Ammon's horn (tissue), 1 donor: ENCODE results near the gene PTBP2.

Source experiments
- DNase-seq: peaks from one replicate; pipeline ENCODE4 v3.0.0-alpha.2; 2016; ENCODE audit warnings: low spot score

Gene PTBP2, protein sequence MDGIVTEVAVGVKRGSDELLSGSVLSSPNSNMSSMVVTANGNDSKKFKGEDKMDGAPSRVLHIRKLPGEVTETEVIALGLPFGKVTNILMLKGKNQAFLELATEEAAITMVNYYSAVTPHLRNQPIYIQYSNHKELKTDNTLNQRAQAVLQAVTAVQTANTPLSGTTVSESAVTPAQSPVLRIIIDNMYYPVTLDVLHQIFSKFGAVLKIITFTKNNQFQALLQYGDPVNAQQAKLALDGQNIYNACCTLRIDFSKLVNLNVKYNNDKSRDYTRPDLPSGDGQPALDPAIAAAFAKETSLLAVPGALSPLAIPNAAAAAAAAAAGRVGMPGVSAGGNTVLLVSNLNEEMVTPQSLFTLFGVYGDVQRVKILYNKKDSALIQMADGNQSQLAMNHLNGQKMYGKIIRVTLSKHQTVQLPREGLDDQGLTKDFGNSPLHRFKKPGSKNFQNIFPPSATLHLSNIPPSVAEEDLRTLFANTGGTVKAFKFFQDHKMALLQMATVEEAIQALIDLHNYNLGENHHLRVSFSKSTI

DNA sequence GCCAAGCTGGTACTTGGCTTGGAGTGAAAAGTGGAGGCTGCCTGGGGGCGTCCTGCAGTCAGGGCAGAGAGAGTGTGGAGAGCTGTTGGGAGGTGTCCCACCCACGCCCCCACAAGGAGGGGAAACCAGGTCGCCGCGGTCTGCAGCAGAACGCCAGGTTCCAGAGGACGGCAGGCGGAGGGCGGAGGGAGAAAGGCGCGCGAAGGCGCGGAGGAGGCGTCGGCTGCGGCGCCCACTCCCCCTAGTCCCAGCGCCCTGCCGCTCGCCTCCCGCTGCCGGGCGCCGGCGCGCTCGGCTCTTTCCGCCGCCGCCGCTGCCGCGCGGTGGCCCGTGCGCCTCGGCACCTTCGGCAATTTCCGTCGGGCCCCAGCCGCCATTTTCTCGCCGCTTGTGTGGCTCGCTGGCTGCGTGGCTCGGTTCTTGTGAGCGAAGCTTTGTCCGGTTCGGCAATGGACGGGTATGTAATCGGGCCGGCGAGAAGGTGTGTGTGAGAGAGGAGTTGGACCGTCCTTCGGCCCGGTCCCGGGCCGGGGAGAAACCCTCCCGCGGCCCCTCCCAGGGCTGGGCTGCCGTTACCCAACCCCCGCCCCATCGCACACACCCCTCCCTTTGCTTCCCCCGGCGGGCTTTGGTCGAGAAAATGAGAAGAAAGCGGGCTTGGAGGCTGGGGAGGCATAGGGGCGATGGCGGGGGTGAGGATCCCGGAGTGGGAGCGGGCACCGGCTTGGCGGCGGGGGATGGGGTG, at the start of gene PTBP2:
TSS of gene PTBP2 (plus strand) at position 369 of the 745 bp plus-strand sequence. CDS start at position 450, 81 bp downstream.
- DNase-seq: peak; percentile 82

DNA sequence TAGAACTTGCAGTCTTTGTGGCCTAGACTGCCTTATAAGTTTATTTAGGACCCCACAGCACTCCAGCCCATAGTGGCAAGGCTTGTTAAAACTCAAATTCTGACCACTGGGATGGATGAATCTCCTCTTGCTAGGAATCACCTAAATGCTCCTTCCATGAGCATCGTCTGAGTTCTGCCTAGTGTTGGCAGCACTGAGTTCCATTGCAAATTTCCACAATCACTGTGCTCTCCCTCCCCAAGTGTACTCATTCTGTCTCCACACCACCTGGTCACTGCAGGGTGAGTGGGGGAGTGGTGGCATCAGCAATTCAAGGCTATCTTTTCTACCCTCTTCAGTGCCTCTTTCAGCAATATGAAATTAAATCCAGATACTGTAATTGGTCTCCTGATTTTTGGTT, 46.7 kb upstream of the PTBP2 start:
- DNase-seq: no peak

DNA sequence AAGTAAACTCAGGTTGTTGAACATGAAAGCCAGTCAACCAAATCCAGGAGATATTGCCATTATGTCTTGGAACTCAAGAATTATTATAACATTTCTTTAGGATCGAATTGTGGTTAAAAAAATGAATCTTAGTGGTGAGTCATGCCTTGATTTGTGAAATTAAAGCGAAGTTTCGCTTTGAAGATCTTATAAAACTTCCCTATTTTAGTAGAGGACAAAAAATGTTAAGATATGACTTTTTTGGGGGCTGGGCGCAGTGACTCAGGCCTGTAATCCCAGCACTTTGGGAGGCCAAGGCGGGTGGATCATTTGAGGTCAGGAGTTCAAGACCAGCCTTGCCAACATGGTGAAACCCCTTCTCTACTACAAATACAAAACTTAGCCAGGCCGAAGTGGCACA, 39.5 kb upstream of the PTBP2 start:
- DNase-seq: no peak

DNA sequence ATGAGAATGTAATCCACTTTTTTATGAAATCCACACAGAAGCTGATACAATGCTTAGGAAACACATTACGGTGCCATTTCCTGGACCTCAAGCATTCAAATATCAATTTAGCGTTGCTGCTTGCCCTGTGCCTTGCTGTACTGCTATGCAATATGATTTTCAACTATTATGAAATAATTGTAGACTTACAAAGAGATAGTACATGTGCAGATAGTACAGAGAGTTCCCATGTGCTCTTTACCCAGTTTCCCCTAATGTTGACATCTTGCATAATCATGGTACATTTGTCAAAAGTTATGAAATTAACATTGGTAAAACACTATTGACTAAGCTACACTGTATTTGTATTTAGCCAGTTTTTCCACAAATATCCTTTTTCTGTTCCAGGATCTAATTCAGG, 37.7 kb upstream of the PTBP2 start:
- DNase-seq: no peak

DNA sequence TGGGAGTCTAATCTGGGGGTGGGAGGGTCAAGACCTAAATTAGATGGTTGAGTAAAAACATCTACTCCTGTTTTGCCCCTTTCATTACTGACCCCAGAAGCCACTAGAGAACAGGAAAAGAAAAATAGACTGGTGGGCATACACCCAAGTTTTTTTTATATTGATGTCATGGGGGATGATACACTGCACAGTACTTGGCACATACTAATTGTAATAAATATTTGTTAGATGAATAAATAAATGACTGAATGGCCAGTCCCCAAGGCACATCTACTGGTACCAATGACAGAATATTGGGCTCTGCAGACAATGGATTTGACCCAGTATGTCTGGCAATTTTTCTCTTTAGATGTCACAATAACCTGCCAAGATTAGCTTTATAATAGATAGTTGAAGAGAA, 36.8 kb upstream of the PTBP2 start:
- DNase-seq: no peak

DNA sequence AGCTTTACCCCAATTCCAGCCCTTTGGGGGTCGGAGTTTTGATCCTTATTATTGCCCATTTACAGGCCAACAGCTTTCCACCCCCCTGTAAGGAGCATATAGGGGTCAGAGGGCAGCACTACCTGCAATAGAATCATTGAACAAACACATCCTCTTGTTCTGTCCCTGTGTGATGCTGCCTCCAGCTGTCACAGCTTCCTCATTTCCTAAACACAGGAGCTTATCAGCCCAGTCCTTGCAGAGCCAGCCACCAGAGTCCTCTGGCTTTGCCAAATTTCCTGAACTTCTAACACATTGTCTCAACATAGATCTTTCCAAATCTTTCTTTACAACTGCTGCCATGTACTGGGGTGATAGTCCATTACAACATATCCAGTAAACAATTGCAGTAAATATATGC, 32.8 kb upstream of the PTBP2 start:
- DNase-seq: peak; percentile 32

DNA sequence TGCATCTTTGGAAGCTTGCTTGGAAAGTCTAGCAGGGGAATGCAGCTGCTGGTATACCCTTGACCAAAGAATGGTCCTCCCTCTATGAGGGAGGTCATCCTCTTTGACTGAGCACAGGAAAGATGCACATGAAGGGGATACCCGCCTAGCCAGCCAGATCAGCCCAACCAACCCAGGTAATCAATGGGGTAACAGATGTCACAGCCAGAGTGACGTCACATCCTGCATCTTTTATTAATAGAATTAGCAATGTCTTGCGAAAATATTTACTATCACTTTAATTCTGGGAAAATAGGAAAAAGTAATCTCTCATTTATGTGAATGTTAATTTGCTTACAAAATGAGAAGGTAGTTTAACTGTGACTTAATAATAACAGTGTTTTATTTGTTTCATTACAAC, 25.6 kb upstream of the PTBP2 start:
- no peak for DNase-seq

DNA sequence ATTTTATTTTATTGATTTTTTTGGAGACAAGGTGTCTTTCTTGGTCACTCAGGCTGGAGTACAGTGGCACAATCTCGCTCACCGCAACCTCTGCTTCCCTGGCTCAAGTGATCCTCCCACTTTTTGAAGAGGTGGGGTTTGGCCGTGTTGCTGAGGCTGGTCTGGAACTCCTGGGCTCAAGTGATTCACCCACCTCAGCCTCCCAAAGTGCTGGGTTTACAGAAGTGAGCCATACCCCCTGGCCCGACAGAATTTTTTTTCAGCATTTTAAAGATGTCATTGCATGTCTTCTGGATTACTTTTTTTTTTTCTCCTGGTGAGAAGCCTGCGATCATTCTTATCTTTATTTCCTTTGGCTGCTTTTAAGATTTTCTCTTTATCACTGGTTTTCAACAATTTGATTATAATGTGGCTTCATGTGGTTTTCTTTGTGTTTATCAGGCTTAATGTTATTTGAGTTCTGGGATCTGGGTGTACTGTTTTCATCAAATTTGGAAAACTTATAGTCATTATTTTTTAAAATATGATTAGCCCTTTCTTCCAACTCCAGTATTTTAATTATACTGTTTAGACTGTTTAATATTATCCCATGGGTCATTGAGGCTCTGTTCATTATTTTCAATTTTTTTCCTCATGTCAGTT, 23.1 kb upstream of the PTBP2 start:
- no peak for DNase-seq

DNA sequence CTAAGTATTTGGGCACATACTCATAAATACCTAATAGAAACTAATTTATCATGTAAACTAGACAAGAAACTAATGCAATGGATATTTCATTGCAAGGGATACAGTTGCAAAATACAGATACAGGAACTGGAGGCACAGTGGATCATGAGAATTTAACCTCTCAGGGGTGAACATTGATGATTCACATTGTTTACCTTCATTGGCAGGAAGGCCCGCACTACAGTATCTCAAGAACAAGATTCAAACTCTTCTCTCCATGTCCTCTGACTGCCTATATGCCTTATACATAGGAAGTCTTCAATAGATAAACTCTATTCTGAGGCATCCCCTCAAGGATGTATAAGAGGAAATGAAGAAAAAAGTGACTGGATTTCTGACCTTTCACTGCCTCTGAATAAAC, 18.4 kb upstream of the PTBP2 start:
- DNase-seq: no peak

DNA sequence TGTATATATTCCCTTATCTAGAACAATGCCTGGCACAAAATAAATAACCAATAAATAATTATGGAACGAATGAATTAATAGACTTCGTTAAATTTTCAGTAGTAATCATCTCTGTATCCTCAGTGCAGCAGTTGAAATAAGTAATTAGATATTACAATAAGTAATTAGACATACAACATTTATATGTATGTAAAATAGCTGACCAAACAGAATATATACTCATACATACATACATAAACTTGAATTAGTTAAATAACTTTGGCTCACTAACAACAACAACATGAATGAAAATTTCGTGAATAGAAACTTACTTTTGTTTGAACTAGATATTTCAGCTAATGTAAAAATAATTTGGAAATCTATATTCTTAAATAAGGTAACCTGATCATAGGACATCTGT, 14.6 kb upstream of the PTBP2 start:
- DNase-seq: no peak

DNA sequence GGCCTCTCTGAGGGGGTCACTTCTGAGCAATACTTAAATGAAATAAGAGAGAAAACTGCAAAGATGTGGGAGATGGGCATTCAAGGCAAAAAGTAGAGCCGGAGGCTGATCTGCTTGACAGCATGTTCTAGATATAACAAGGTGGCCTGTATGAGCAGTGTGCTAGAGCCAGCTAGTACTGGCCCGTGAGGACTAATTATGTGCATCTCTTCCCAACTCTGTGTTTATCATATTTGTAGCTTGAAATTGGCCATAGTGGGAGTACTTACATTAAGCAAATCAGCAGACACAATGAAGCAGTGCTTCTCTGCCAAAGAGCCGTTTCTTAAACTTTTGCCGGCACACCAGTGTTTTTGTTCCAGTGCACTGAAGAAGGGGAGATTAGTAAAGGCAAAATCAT, 13.1 kb upstream of the PTBP2 start:
- DNase-seq: no peak

DNA sequence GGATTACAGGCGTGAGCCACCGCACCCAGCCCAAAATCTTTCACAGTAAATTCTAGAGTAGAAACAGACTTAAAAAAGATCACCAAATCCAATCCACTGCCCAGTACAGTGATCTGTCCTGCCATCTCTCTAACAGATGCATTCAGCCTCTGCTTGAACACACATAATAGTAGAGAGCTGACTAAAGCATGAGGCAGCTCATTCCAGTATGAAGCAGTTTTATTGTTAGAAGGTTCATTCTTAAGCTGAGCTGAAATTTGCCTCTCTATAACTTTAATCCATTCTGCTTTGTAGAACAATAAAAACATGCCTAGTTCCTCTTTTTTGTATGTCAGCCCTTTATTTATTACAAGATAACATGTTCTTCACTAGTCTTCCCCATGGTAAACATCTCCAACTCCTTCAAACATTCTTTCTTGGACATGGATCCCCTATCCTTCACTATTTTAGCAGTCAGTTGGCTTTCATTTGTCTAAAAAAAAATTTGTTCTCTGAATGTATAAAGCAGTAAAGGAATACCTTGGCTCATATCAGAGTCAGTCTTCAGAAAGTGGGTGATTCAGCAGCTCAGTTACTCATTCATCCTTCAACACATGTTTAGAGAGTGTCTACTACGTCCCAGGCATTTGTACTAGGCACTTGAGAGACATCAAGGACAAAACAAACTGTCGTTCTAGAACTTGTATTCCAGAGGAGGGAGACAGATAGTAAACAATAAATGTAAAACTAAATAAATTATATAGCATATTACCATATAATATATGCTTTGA, 10.7 kb upstream of the PTBP2 start:
- no peak for DNase-seq

DNA sequence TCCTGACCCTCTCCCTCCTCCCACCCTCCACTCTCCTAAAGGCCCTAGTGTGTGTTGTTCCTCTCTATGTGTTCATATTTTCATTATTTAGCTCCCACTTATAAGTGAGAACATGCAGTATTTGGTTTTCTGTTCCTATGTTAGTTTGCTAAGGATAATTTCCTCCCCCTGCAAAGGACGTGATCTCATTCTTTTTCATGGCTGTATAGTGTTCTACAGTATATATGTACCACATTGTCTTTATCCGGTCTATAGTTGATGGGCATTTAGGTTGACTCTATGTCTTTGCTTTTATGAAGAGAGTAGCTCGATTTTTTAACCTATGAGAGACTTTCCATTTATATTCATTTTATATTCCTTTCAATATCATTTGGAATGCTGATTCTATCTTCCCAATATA, 7.9 kb upstream of the PTBP2 start:
- DNase-seq: no peak

DNA sequence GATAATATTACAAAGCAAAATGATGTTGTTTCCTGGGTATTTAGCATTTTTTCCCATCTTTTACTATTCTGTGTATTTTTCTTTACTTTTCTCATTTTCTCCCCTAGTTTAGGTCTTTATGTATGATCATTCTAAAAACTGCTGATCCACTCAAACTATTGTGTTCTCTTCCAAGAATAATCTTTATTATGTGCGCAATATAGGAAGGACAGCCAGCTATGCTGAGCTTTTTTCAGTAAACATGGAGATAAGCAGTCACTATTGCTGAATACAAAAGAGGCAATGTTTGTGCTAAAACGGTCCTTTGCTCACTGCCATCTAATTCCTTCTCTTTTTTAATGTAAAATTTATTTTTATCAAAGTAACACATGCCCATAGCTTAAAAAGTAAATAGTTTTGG, 6.7 kb upstream of the PTBP2 start:
- DNase-seq: no peak

DNA sequence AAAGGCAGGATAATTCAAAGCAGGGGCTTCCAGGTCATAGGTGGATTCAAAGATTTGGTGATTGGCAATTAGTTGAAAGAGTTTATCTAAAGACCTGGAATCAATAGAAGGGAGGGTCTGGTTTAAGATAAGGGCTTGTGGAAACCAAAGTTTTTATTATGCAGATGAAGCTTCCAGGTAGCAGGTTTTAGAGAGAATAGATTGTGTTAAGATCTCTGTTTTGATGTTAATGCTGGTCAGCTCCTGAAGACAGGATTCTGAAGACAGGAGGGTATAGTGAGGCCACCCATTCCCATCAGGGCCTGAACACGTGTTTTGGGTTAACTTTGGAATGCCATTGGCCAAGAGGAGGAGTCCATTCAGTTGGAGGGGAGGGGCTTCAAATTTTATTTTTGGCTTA, 6.1 kb upstream of the PTBP2 start:
- no peak for DNase-seq

DNA sequence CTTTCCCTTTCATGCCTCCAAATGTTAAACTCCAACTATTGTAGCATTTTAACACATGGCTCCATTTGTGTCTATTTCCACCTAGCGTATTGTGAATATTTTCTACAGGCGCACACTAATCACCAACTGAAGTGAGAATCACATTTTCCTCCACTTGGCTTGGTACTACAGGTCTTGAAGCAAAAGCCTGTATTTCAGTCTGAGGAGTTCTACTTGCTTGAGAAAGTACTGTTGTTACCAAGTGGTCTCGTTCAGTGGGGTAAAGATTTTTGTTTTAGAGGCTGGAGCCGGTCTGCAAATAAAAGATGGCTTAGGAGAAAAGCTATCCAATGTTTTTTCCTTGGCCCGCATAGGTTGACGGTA, 550 bp upstream of the PTBP2 start:
- DNase-seq: no peak

DNA sequence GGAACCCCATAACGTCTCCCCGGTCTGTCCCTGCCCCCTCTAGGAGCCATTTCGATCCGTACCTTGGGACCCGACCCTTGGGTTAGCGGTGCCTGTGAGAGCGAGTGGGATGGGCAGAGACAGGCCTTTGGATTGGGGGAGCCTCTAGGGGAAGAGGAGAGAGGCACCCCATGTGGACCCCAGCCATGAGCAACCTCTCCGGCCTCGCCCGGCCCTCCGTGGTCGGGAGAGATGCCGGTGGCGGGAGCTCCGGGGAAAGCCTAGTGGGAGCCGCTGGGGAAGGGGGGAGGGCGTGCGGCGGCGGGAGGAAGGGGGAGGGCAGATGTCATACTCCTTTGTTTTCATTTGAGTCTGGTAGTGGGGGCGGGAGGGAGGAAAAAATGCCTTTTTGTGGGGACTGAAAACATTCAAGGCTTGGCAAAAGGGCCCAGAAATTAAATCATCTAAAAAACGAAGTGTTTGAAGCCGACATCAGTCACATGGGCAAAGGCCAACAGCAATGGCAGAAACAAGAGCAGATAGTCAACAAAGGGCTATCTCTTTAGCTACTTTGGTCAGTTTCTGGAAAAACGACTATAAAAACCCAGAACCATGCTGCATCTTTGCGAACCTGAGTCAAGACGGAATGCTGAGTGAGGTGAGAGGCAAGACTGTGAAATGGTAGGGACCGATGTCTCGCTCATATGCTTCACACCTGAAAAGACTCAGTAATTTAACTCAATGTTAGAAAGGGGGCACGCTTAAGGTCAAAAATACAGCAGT, 758 bp downstream of the PTBP2 start:
- peak; percentile 90 for DNase-seq

DNA sequence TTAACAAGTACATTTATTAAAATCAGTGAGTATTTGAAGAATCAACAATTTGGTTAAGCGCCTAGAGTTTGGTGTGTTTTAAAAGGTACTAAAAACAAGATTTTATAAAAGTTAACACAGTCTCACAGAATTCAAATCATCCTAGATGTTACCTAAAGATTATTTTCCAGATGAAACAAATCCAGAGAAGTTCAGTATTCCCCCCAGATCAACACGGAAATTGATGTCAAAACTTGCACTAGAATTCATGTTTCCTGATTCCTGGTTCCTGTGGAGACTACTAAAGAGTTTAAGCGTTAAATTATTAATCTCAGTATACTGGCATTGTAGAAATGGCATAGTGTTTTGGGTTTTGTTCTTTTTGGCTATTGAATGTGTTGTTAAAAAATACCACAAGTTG, 1.4 kb downstream of the PTBP2 start:
- no peak for DNase-seq

DNA sequence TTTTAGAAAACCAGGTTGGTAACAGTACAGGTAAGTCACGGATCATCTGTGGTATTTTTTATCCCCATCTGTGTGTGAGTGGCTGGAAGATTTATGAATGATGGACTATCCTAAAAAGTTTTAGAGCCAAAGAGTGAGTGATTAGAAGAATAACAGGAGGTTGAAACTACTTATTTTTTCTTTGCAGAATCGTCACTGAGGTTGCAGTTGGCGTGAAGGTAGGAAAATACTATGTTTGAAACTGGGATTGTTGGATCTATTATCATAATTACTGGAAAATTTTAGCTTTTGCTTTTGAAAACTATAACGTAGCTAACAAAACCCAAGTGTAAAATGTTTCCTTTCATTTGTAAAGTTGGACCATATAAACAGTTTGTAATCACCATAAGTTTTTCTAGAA, 1.8 kb downstream of the PTBP2 start:
- no peak for DNase-seq

DNA sequence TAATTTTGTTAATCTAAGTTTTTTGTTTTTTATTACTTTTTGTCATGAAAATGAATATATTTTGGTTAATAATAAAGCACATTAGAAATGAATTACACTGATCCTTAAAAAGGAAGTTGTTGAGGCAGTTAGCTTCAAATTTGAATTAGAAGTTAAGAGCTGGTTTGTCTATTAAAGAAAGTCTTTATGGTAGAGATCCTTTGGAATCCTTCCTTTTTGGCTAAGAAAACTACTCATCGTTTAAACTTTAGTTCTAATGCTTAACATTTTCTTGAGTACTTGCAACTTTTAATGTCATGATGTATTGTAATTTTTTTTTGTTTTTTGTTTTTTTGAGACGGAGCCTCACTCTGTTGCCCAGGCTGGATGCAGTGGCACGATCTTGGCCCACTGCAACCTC, 2.4 kb downstream of the PTBP2 start:
- DNase-seq: no peak

DNA sequence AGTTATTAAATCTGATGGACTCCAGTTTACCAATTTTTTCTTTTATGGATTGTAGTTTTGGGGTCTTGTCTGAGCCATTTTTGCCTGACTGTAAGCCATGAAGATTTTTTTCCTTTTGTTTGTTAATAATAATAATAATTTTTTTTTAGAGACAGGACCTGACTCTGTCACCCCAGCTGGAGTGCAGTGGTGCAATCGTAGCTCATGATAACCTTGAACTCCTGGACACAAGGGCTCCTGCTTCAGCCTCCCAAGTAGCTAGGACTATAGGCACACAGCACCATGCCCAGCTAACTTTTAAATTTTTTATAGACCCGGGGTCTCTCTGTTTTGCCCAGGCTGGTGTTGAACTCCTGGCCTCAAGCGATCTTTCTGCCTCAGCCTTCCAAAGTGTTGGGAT, 6.3 kb downstream of the PTBP2 start:
- DNase-seq: no peak
